ENCODE data around the gene NRCAM.
A peak's percentile ranks its signal among the peaks of the same experiment; 100 is the strongest.

Gene NRCAM

DNA sequence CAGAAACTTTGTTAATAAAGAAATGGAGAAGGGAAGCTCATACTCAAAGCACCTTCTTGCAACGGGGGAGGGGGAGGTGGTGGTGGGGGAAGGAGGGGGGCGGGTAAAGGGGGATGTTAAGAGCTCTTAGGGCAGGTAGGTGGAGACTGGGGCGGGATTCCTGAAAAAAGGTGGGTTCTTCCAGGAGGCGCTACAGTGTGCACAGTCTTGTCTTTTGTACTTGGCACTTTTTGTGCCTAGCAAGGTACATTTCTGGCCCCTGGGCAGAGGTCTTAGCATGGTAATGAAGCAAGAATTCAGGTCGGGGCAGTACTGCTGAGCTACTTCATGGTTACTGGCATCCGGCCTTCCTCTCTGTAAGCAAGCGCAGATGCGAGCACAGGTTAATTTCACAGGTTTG lies 310.8 kb downstream of the NRCAM start:
- no peak for DNase-seq

- no peak for DNase-seq
These were observed 311.3 kb downstream of the NRCAM start for GRCh38 chr7:108144931-108145330.

DNA sequence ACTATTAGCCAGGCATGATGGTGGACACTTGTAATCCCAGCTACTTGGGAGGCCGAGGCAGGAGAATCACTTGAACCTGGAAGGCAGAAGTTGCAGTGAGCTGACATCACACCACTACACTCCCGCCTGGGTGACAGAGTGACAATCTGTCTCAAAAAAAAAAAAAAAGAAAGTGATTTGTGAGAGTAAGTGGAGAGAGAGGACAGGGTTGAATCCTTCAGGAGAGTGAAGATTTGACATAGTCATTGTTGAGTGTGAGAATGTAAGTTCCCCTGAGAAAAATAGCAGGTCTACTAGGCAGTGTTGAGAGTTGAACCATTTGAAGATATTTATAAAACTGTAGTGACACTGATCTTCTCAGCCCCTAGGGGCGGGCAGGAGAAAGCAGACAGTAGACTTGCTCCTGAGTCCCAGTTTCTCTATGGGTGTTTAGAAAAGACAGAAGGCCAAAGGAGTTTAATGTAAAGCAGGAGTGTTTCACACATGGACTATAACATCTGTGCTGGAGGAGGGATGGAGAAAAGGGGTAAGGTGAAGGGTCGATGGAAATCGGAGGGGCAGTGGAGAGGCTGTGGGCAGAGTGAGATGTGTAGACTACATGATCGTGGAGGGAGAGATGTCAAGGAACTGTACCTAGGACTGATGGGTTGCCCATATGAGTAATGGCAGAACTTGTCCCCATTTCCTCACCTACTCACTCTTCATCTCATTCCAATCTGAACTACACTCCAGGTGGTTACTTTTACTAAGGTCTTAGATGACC lies 312.4 kb downstream of the NRCAM start:
- DNase-seq: no peak

DNA sequence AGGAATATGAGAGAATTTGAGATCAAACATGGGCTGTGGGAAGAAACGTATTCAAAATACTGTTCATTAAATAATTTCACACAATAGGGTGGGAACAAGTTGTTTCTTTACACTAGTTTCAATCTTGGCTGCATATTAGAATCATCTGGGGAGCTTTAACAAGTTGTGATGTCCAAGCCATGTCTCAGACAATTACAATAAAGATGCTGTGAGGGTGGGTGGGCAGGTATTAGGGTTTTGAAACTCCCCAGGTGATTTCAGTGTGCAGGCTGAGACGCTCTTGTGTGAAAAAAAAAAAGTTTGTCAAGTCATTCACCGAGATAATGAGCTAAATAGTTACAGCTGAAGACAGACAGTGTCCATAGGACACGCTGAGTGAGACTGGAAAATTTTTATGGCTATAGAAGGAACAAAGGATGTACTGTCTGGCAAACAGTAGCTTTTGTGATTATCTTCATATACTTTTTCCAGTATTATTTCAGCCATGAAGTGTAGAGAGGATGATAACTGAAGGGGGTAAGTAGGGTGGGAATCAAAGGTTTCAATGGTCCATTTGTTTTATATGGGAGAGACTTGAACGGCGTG lies 313.5 kb downstream of the NRCAM start:
- no peak for DNase-seq

GRCh38 chr7:108142180-108142579 lies 314.1 kb downstream of the NRCAM start:
- DNase-seq: no peak

DNA sequence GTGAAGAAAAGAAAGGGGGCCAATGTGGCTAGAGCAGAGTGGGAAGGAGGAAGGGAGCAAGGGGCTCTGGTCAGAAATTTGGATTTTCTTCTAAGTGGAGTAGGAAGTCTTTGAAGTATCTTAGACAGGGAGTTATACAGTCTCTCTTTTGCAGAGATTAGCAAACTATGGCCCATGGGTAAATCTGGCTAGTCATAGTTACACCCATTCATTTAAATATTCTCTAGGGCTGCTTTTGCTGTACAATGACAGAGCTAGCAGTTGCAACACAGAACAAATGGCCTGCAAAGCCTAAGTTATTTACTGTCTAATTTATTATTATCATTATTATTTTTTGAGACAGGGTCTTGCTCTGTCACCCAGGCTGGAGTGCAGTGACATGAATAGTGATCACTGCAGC lies 315.6 kb downstream of the NRCAM start:
- DNase-seq: no peak

GRCh38 chr7:108138911-108139310 lies 317.3 kb downstream of the NRCAM start:
- DNase-seq: no peak

GRCh38 chr7:108137993-108138392 lies 318.2 kb downstream of the NRCAM start:
- DNase-seq: no peak

DNA sequence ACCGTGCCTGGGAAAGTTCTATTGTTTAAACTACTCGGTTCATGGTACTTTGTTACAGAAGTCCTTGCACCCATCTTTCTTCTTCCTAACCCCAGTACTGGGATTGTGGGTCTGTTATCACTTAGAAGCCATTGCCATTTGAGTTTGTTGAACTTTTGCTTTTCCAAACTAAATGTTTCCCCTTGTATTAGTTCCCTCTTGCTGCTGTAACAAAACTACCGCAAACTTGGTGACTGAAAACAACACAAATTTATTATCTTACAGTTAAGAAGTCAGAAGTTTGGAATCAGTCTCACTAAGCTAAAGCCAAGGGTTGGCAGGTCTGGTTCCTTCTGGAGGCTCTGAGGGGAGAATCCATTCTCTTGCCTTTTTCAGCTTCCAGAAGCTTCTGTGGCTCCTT lies 319.2 kb downstream of the NRCAM start:
- no peak for DNase-seq

GRCh38 chr7:108136191-108136688 lies 320.0 kb downstream of the NRCAM start:
- peak; percentile 62 for DNase-seq

GRCh38 chr7:108135446-108136190 lies 320.6 kb downstream of the NRCAM start:
- DNase-seq: no peak

- DNase-seq: no peak
These were observed 321.8 kb downstream of the NRCAM start for GRCh38 chr7:108134486-108134885.

DNA sequence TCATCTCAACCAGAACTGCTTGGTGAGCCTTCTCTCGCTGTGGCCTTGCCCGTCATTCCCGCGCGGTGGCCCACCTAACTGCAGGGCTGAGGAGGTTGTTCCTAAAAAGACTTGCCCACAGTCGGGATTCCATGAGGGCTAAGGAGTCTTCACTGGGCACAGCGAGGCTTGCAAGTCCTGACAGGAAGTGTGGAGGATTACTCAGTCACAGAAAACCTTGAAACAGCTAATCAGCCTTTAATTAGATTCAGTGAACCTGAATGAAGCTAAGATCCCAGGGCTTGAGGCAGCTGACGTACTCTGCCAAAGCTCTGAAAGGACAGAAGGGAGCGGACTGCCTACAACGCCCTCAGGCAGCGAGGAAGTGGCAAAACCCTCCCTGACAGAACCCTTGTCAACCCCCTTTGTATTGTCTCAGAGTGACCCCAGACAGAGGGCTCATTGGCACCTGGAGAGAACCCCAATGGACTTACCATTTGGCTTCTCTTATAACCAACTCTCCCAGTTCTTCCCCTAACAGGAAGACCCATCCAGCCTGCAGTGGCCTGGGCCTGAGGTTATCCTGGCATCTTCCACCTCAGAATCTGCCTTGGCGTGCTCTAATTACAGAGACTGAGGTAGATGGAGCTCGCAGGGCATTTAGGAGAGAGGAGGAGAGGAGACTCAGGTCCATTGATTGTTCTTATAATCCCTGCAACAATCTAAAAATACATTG lies 323.5 kb downstream of the NRCAM start:
- DNase-seq: peak; percentile 10

- no peak for DNase-seq
These were observed 326.0 kb downstream of the NRCAM start, which contains the start of gene LAMB4 for GRCh38 chr7:108130261-108130660. Gene LAMB4, minus strand, starts transcription at chr7:108130361. Its CDS starts 7,197 bp downstream, at chr7:108123164.

GRCh38 chr7:108129018-108129965 lies 326.9 kb downstream of the NRCAM start:
- no peak for DNase-seq

DNA sequence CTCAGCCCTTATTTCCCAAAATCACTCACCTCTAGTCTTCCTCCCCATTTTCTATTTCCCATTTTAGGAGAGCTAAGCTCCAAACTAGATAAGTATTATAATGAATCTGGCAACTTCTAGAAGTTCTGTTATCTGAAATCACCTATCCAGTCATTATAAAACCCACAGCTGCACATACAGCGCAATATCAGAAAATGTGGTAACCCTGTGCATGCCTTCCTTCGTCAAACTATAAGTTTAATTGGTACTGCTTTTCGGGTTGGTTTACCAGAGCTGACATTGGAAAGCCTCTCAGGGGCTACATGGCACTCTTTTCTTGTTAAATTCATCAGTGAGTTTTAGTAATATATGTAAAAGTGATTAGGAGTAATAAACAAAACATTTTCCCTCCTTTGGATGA lies 327.7 kb downstream of the NRCAM start:
- DNase-seq: no peak

GRCh38 chr7:108127461-108127860 lies 328.8 kb downstream of the NRCAM start:
- DNase-seq: no peak

DNA sequence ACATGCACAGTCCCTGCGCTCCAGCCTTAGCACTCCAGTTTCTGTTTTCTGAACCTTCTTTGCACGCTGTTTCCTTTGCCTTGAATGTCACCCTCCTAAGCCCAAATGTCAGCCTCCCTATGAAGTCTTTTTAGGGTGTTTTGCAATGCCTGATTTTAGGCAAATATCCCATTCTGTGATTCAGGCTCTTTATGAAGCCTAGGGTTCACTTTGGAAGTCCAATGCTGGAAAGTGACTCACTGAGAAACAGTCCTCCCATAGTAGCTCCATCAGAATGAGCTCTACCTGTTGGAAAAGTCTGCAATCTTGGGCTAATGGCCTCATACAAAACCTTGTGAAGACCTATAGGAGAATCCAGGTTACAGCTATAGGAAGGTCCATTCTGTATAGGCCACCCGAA lies 331.4 kb downstream of the NRCAM start:
- no peak for DNase-seq

- no peak for DNase-seq
These were observed 334.1 kb downstream of the NRCAM start for GRCh38 chr7:108122181-108122580.

DNA sequence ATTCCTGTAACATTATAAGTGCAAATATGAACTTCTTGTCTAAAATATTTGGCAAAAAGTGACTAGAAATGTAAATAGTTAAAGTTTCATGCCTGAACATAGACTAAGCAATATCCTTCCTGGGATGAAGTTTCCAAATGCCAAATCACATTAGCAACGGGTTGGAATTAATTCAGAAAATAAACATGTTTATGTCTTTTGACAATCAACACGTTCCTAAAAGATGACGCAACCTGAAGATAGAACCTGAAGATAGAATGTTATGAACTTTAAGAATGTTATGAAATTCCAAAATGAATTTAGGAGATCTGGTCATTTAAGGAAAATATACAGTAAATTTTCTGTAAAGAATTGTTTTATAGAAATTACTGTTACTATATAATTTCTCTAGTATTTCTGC lies 335.3 kb downstream of the NRCAM start:
- DNase-seq: no peak

GRCh38 chr7:108120196-108120595 lies 336.0 kb downstream of the NRCAM start:
- no peak for DNase-seq

DNA sequence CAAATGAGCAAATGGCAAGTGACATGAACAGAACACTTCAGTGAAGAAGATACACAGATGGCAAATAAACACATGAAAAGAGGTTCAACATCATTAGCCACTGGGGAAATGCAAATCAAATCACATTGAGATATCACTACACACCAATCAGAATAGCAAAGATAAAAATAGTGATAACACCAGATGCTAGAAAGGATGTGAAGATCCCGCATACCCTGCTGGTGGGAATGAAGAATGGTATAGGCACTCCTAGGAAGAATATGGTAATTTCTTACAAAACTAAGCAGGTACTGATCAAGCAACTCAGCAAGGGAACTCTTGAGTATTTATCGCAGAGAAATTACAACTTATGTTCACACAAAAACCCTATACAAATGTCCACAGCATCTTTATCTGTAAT lies 337.3 kb downstream of the NRCAM start:
- peak; percentile 83 for DNase-seq
